ENCODE results near the gene C2orf78. TPM values are rescaled to one million over a fixed set of nuclear protein-coding genes. Genes with fewer than 3 reads are reported as not detected.

Gene C2orf78
- polyA plus RNA-seq, 1 donor: not detected

DNA sequence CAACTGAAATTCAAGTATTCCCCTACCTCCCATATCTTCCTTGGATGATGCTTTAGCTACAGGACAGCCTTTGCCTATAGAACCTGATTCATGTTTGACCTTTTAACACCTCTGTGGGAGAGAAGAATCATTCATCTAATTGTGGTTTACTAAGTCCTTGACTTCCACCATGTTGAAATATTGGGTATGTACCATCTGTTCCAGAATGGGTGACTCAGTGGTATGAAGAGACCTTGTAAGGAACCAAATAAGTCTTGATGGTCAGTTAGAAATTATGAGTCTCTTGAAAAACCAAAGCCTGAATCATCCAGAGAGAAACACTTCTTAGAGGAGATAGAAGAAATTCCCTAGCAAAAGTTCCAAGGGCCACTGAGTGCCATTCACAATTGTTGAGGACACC, 72.2 kb downstream of the C2orf78 start:
- Histone ChIP-seq H3K4me3 (ENCODE audit: low read length) (no peak overlapping the region), H3K36me3 (ENCODE audit: control insufficient read depth, insufficient read depth, low read length) (peaks cover 73% of the 10 kb centered on the region), H3K27me3 (ENCODE audit: control insufficient read depth, insufficient read depth, low read length) (no peaks in the 10 kb centered on the region), H3K9me3 (ENCODE audit: control insufficient read depth, low read depth, low read length) (no peaks in the 10 kb centered on the region), H3K27ac (ENCODE audit: low read length) (no peak overlapping the region), H3K4me1 (ENCODE audit: control insufficient read depth, insufficient read depth, low read length) (peaks cover under 1% of the 10 kb centered on the region)
- DNase-seq: no peak

DNA sequence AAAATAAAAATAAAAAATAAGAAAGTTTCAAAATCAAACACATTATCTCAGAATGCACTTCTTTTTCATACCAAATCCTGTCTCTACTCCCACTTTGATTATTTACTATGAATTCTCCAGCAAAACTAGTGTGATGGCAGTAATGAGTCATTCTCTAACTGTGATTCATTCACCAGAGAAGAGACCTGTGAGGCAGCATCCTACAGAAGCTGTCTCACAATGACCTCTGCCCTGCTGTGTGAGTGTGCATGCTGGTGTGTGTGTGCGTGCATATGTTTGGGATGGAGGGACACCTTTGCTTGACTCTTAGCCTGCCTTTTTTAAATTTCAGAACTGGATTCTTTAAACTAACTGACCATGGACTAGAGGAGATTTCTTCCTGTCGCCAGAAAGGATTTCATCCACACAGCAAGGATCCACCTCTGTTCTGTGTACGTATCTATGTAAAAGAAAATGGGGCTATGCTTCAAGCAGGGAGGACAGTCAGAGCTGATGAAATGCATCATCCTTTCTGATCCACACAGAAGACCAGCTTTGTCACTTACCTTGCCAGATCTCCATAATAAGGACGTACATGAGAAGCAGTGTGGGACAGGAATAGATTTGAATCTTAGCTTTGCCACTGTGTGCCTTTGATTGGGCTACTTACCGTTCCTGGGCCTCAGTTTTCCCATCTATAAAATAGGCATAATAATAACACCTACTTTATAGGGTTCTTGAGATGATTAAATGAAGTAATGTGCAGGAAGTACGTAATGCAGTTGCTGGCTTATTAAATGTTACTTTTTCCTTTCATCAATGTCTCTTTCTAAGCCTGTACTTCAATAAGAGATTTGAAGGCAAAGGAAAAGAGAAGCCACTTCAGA, 76.0 kb downstream of the C2orf78 start:
- no peak for DNase-seq
- H3K27ac ChIP-seq (ENCODE audit: low read length): no peak overlapping the region
- no CpG with 5 or more reads among the region's 6 CpGs for WGBS (ENCODE audit: insufficient coverage, low lambda C conversion rate)
- no peaks in the 10 kb centered on the region for H3K4me1 ChIP-seq (ENCODE audit: control insufficient read depth, insufficient read depth, low read length)
- peaks cover 78% of the 10 kb centered on the region for H3K36me3 ChIP-seq (ENCODE audit: control insufficient read depth, insufficient read depth, low read length)
- no peaks in the 10 kb centered on the region for H3K27me3 ChIP-seq (ENCODE audit: control insufficient read depth, insufficient read depth, low read length)
- H3K9me3 ChIP-seq (ENCODE audit: control insufficient read depth, low read depth, low read length): no peaks in the 10 kb centered on the region
- H3K4me3 ChIP-seq (ENCODE audit: low read length): no peak overlapping the region

DNA sequence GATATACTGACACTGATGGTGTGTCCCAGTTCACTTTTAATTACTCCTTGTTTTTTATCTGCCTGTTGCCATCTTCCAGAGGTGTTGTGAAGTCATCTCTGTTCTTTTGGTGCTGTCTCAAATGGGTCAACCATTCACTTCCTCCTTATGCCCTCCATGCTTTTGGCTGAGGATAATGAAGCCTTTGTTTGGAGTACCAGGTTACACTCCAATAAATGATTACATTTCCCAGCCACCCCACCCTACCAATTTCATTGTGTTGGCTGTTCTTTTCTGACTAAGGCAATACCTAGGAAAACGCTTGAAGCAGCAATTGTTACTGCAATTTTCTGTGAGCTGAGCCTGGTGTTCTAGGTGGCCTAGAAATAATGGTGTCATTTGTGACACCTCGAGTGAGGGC, 79.0 kb downstream of the C2orf78 start:
- Histone ChIP-seq H3K27me3 (ENCODE audit: control insufficient read depth, insufficient read depth, low read length) (no peaks in the 10 kb centered on the region), H3K36me3 (ENCODE audit: control insufficient read depth, insufficient read depth, low read length) (peaks cover 71% of the 10 kb centered on the region), H3K4me1 (ENCODE audit: control insufficient read depth, insufficient read depth, low read length) (no peaks in the 10 kb centered on the region), H3K4me3 (ENCODE audit: low read length) (no peak overlapping the region), H3K27ac (ENCODE audit: low read length) (no peak overlapping the region), H3K9me3 (ENCODE audit: control insufficient read depth, low read depth, low read length) (no peaks in the 10 kb centered on the region)
- DNase-seq: no peak
- no CpG with 5 or more reads among the region's 2 CpGs for WGBS (ENCODE audit: insufficient coverage, low lambda C conversion rate)

Other genes starting within 250 kb of the C2orf78 start
- 0.46 TPM for gene NAT8, start 141.8 kb upstream of the C2orf78 start, polyA plus RNA-seq
- gene TPRKB, start 46.8 kb upstream of the C2orf78 start, polyA plus RNA-seq: 58.4 TPM
- 29.1 TPM for gene DUSP11, start 4.1 kb upstream of the C2orf78 start, polyA plus RNA-seq
- gene STAMBP, start 44.8 kb downstream of the C2orf78 start, polyA plus RNA-seq: 44.6 TPM
- gene ACTG2, start 108.8 kb downstream of the C2orf78 start, polyA plus RNA-seq: 913 TPM
- gene DGUOK, start 142.7 kb downstream of the C2orf78 start, polyA plus RNA-seq: 51.9 TPM
- 18.1 TPM for gene TET3, start 200.7 kb downstream of the C2orf78 start, polyA plus RNA-seq

Data from large intestine (tissue), 3 donors.